ENCODE results near the gene DEXI. TPM values are rescaled to one million over a fixed set of nuclear protein-coding genes. Genes with fewer than 3 reads are reported as not detected.

Gene DEXI
- total RNA-seq: 10 to 100 TPM; 31.9 TPM

DNA sequence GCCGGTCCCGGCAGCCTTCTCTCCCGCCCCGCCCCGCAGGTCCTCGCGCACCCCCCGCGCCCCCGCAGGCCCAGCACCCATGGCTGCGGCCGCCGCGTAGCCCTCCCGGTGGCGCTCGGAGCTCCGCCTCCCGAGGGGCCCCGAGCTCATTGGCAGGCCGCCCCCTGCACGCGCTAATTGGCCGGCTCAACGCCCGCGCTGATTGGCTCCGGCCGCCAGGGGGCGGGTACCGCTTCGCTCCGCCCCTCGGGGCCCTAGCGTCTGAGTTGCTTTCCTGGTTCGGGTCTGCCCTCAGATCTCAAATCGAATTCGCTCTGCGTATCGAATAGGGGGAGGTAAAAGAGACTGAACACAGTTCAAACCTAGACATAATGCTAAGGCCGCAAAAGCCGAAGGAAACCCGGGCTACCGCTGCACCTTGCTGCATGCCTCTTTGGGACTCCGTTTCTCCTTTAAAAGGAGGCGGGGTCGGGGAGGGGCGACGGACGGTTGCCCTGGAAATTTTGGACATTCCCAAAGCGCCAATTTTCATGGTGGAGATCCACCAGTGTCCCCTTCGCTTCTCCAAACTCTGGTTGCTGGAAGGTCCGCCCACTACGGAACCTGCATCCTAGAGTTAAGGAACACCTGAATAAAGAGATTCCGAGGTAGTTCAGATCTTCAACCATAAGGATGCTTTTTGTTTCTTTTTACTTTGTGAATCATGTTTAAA lies at the start of gene DEXI:
Gene DEXI, minus strand, starts transcription at position 117 of the 712 bp plus-strand sequence. CDS start 463 bp downstream, outside the sequence.
- peak; percentile 88 for ATAC-seq
- peaks cover 76% of the 10 kb centered on the region for H3K4me1 Mint-ChIP-seq (ENCODE audit: low read depth)
- ChIA-PET POLR2A (no interaction called here), CTCF (interaction anchor here (1.4 kb wide), 1 partner anchor 11 kb away, joined by 9 read pairs; no protein-coding TSS in a partner anchor)
- no peaks in the 10 kb centered on the region for H3K27me3 Mint-ChIP-seq (ENCODE audit: low read depth)
- peaks cover 25% of the 10 kb centered on the region for H3K36me3 Mint-ChIP-seq (ENCODE audit: low read depth)
- no peaks in the 10 kb centered on the region for H3K9me3 Mint-ChIP-seq (ENCODE audit: insufficient read depth)
- peak within 1 kb of the TSS; percentile 87 for H3K4me3 Mint-ChIP-seq
- peak; percentile 95 for DNase-seq
- peak within 1 kb of the TSS; percentile 77 for H3K27ac Mint-ChIP-seq

GRCh38 chr16:10990378-10990777 lies 48.1 kb upstream of the DEXI start:
- Mint-ChIP-seq H3K27me3 (ENCODE audit: low read depth) (no peaks in the 10 kb centered on the region), H3K9me3 (ENCODE audit: insufficient read depth) (no peaks in the 10 kb centered on the region), H3K27ac (peak overlapping the region; percentile 70), H3K36me3 (ENCODE audit: low read depth) (peaks cover 66% of the 10 kb centered on the region), H3K4me3 (no peak overlapping the region), H3K4me1 (ENCODE audit: low read depth) (peaks cover 90% of the 10 kb centered on the region)
- ChIA-PET POLR2A (interaction anchor here (1.8 kb wide), 1 partner anchor 265 kb away, joined by 8 read pairs; no protein-coding TSS in a partner anchor), CTCF (interaction anchor here (2.0 kb wide), 1 partner anchor 9 kb away, joined by 6 read pairs; no protein-coding TSS in a partner anchor)
- ATAC-seq: no peak
- DNase-seq: no peak

- Mint-ChIP-seq H3K36me3 (ENCODE audit: low read depth) (peaks cover 65% of the 10 kb centered on the region), H3K9me3 (ENCODE audit: insufficient read depth) (no peaks in the 10 kb centered on the region), H3K27ac (peak overlapping the region; percentile 79), H3K4me1 (ENCODE audit: low read depth) (peaks cover 89% of the 10 kb centered on the region), H3K27me3 (ENCODE audit: low read depth) (no peaks in the 10 kb centered on the region), H3K4me3 (no peak overlapping the region)
- ATAC-seq (no peak), DNase-seq (no peak)
- POLR2A ChIA-PET: interaction anchor here (1.8 kb wide), 1 partner anchor 266 kb away, joined by 8 read pairs; no protein-coding TSS in a partner anchor
- CTCF ChIA-PET: interaction anchor here (1.1 to 2.0 kb wide), 5 partner anchors 9 to 267 kb away, joined by 3 to 6 read pairs (median 3); partner anchors contain the start of gene SOCS1
These were observed 47.3 kb upstream of the DEXI start for GRCh38 chr16:10989559-10989958.

GRCh38 chr16:10988879-10989278 lies 46.6 kb upstream of the DEXI start:
- POLR2A ChIA-PET: interaction anchor here (1.0 to 1.8 kb wide), 2 partner anchors 63 to 266 kb away, joined by 3 to 8 read pairs; no protein-coding TSS in a partner anchor
- Mint-ChIP-seq H3K27me3 (ENCODE audit: low read depth) (no peaks in the 10 kb centered on the region), H3K27ac (peak overlapping the region; percentile 79), H3K4me1 (ENCODE audit: low read depth) (peaks cover 89% of the 10 kb centered on the region), H3K9me3 (ENCODE audit: insufficient read depth) (no peaks in the 10 kb centered on the region), H3K4me3 (peak overlapping the region; percentile 38), H3K36me3 (ENCODE audit: low read depth) (peaks cover 64% of the 10 kb centered on the region)
- CTCF ChIA-PET: interaction anchor here (1.1 to 2.0 kb wide), 5 partner anchors 8 to 268 kb away, joined by 3 to 6 read pairs (median 3); partner anchors contain the start of gene SOCS1
- DNase-seq: no peak
- no peak for ATAC-seq

GRCh38 chr16:10988164-10988803 lies 46.0 kb upstream of the DEXI start:
- DNase-seq (peak; percentile 78), ATAC-seq (peak; percentile 81)
- Mint-ChIP-seq H3K9me3 (ENCODE audit: insufficient read depth) (no peaks in the 10 kb centered on the region), H3K4me1 (ENCODE audit: low read depth) (peaks cover 90% of the 10 kb centered on the region), H3K27me3 (ENCODE audit: low read depth) (no peaks in the 10 kb centered on the region), H3K27ac (peak overlapping the region; percentile 79), H3K36me3 (ENCODE audit: low read depth) (peaks cover 64% of the 10 kb centered on the region), H3K4me3 (peak overlapping the region; percentile 38)
- ChIA-PET CTCF (interaction anchor here (1.1 to 2.0 kb wide), 3 partner anchors 8 to 16 kb away, joined by 3 to 6 read pairs (median 3); no protein-coding TSS in a partner anchor), POLR2A (interaction anchor here (1.0 kb wide), 1 partner anchor 64 kb away, joined by 3 read pairs; no protein-coding TSS in a partner anchor)

- Mint-ChIP-seq H3K27me3 (ENCODE audit: low read depth) (no peaks in the 10 kb centered on the region), H3K9me3 (ENCODE audit: insufficient read depth) (no peaks in the 10 kb centered on the region), H3K4me3 (peak overlapping the region; percentile 38), H3K36me3 (ENCODE audit: low read depth) (peaks cover 65% of the 10 kb centered on the region), H3K4me1 (ENCODE audit: low read depth) (peaks cover 90% of the 10 kb centered on the region), H3K27ac (peak overlapping the region; percentile 79)
- peak; percentile 43 for ATAC-seq
- ChIA-PET CTCF (interaction anchor here (0.9 to 1.2 kb wide), 4 partner anchors 17 to 369 kb away, joined by 3 to 6 read pairs (median 4); no protein-coding TSS in a partner anchor), POLR2A (interaction anchor here (3.0 kb wide), 1 partner anchor 267 kb away, joined by 15 read pairs; the partner anchor contains the start of gene SOCS1)
- DNase-seq: peak; percentile 32
These were observed 45.3 kb upstream of the DEXI start for GRCh38 chr16:10987361-10988163.

- ChIA-PET POLR2A (interaction anchor here (1.6 kb wide), 1 partner anchor 271 kb away, joined by 8 read pairs; the partner anchor contains the start of gene SOCS1), CTCF (interaction anchor here (0.8 to 4.7 kb wide), 7 partner anchors 11 to 372 kb away, joined by 3 to 53 read pairs (median 6); partner anchors contain the start of gene SOCS1)
- Mint-ChIP-seq H3K4me1 (ENCODE audit: low read depth) (peaks cover 81% of the 10 kb centered on the region), H3K9me3 (ENCODE audit: insufficient read depth) (no peaks in the 10 kb centered on the region), H3K4me3 (no peak overlapping the region), H3K36me3 (ENCODE audit: low read depth) (peaks cover 59% of the 10 kb centered on the region), H3K27me3 (ENCODE audit: low read depth) (no peaks in the 10 kb centered on the region), H3K27ac (peak overlapping the region; percentile 17)
- no peak for ATAC-seq
- DNase-seq: no peak
These were observed 42.2 kb upstream of the DEXI start for GRCh38 chr16:10984509-10984908.

- DNase-seq (no peak), ATAC-seq (no peak)
- Mint-ChIP-seq H3K36me3 (ENCODE audit: low read depth) (peaks cover 65% of the 10 kb centered on the region), H3K9me3 (ENCODE audit: insufficient read depth) (no peaks in the 10 kb centered on the region), H3K4me1 (ENCODE audit: low read depth) (peaks cover 81% of the 10 kb centered on the region), H3K27ac (peak overlapping the region; percentile 70), H3K4me3 (no peak overlapping the region), H3K27me3 (ENCODE audit: low read depth) (no peaks in the 10 kb centered on the region)
- POLR2A ChIA-PET: interaction anchor here (0.9 to 1.6 kb wide), 3 partner anchors 122 to 273 kb away, joined by 3 to 8 read pairs (median 5); partner anchors contain the start of gene SOCS1
- CTCF ChIA-PET: interaction anchor here (0.7 to 4.7 kb wide), 22 partner anchors 10 to 389 kb away, joined by 3 to 53 read pairs (median 5); partner anchors contain the start of gene SOCS1
These were observed 40.9 kb upstream of the DEXI start for GRCh38 chr16:10983159-10983558.

DNA sequence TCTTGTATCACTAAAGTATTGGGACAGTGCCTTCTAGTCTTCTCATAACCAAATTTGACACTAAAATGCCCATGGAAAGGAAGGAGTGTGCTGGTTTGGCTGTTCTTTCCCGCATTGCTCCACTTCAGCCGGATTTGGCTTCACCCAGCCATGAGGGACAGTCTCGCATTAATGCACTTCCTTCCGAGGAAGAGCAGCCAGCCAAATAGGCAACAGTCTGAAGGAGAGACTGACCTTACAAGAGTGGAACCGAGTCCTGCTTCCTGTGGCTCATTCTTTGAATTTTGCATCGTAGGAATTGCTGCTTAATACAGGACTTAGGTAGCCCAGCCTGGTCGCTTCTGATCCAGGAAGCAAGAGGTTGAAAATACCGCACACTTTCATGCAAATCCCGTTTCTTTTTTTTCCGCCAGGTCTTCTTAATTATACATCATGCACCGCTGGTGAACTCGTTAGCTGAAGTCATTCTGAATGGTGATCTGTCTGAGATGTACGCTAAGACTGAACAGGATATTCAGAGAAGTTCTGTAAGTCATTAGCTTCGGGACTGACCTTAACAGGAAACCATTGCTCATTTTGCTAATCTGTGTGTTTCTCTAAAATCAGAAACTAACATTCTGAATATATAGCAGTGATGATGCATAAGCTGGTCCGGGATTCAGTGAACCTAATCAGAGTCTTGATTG lies 40.3 kb upstream of the DEXI start:
- H3K4me1 Mint-ChIP-seq (ENCODE audit: low read depth): peaks cover 81% of the 10 kb centered on the region
- H3K36me3 Mint-ChIP-seq (ENCODE audit: low read depth): peaks cover 69% of the 10 kb centered on the region
- no peak overlapping the region for H3K4me3 Mint-ChIP-seq
- no peak for DNase-seq
- H3K9me3 Mint-ChIP-seq (ENCODE audit: insufficient read depth): no peaks in the 10 kb centered on the region
- POLR2A ChIA-PET: interaction anchor here (0.9 to 1.6 kb wide), 3 partner anchors 123 to 273 kb away, joined by 3 to 8 read pairs (median 5); partner anchors contain the start of gene SOCS1
- CTCF ChIA-PET: interaction anchor here (0.7 to 4.7 kb wide), 22 partner anchors 9 to 389 kb away, joined by 3 to 53 read pairs (median 5); partner anchors contain the start of gene SOCS1
- H3K27ac Mint-ChIP-seq: peak overlapping the region; percentile 70
- ATAC-seq: no peak
- no peaks in the 10 kb centered on the region for H3K27me3 Mint-ChIP-seq (ENCODE audit: low read depth)

GRCh38 chr16:10981697-10982216 lies 39.5 kb upstream of the DEXI start:
- peaks cover 74% of the 10 kb centered on the region for H3K36me3 Mint-ChIP-seq (ENCODE audit: low read depth)
- CTCF ChIA-PET: interaction anchor here (0.8 to 4.7 kb wide), 9 partner anchors 8 to 277 kb away, joined by 3 to 53 read pairs (median 7); partner anchors contain the start of gene SOCS1
- no peaks in the 10 kb centered on the region for H3K9me3 Mint-ChIP-seq (ENCODE audit: insufficient read depth)
- H3K4me3 Mint-ChIP-seq: no peak overlapping the region
- H3K4me1 Mint-ChIP-seq (ENCODE audit: low read depth): peaks cover 81% of the 10 kb centered on the region
- peak overlapping the region; percentile 64 for H3K27ac Mint-ChIP-seq
- POLR2A ChIA-PET: no interaction called here
- peak; percentile 75 for DNase-seq
- H3K27me3 Mint-ChIP-seq (ENCODE audit: low read depth): no peaks in the 10 kb centered on the region
- ATAC-seq: peak; percentile 83

Measured in activated CD8-positive, alpha-beta T cell treated with anti-CD3 and anti-CD28 coated beads, Interleukin-2, amount 10 ng/mL, durations not matched to agents 7 days and 5 days (primary cell).